Adipose tissue (tissue), 3 donors: Measurements from ENCODE around the gene CSTPP1. TPM values are rescaled to one million over a fixed set of nuclear protein-coding genes. Genes with fewer than 3 reads are reported as not detected.

Experiments used
- H3K27ac ChIP-seq: one replicate; pipeline ENCODE4 v1.5.1; 2013; ENCODE audit warnings: low read depth, low read length
- whole genome bisulfite sequencing, 3 donors: extraction: QIAGEN DNeasy Blood & Tissue Kit; methylation state at CpG; one replicate each; pipeline ENCODE4 v1.1.7; 2013; 5-methylcytosine and 5-hydroxymethylcytosine counted together
- polyA plus RNA-seq, 3 donors: library from polyadenylated mRNA; stranded (reverse); fragments of 200-250 nt; gene quantifications; one replicate each; pipeline ENCODE4 v1.2.3, GENCODE V29; 2013
- donor health status: healthy with polysubstance abuse.
- donor health status: Bipolar disorder and iron deficiency.
- donor health status: healthy.

CSTPP1 gene
- polyA plus RNA-seq, 3 donors: 10.2 to 26.9 (median 12.0) TPM

- H3K27ac ChIP-seq: no peak overlapping the region
Measured at GRCh38 chr11:47005441-47005840, 68.9 kb downstream of the CSTPP1 start.

- 46 to 59% (median 58%) methylated on average over 2 of the region's 2 CpGs for WGBS, 3 donors
- H3K27ac ChIP-seq: no peak overlapping the region
Measured at GRCh38 chr11:47007579-47007978, 71.0 kb downstream of the CSTPP1 start.

GRCh38 chr11:47010179-47010578, 73.6 kb downstream of the CSTPP1 start:
- H3K27ac ChIP-seq: no peak overlapping the region
- WGBS, 3 donors: 60 to 89% (median 87%) methylated on average over 4 of the region's 4 CpGs

GRCh38 chr11:47014097-47014496, 77.5 kb downstream of the CSTPP1 start:
- WGBS, 3 donors: 97 to 99% (median 98%) methylated on average over 3 of the region's 3 CpGs
- H3K27ac ChIP-seq: no peak overlapping the region

- H3K27ac ChIP-seq: no peak overlapping the region
- WGBS, 3 donors: 83 to 100% (median 93%) methylated on average over 1 of the region's 1 CpG
Measured at GRCh38 chr11:47018637-47019036, 82.1 kb downstream of the CSTPP1 start.

GRCh38 chr11:47020793-47021526, 84.4 kb downstream of the CSTPP1 start:
- no peak overlapping the region for H3K27ac ChIP-seq
- WGBS, 3 donors: 79 to 98% (median 83%) methylated on average over 2 of the region's 2 CpGs

GRCh38 chr11:47021527-47021818, 84.9 kb downstream of the CSTPP1 start:
- no peak overlapping the region for H3K27ac ChIP-seq
- WGBS, 3 donors: 83 to 96% (median 85%) methylated on average over 1 of the region's 1 CpG

- H3K27ac ChIP-seq: no peak overlapping the region
- 97 to 100% (median 100%) methylated on average over 1 of the region's 1 CpG for WGBS, 3 donors
Measured at GRCh38 chr11:47021965-47022364, 85.4 kb downstream of the CSTPP1 start.

- 72 to 90% (median 86%) methylated on average over 8 to 9 of the region's 9 CpGs for WGBS, 3 donors
- H3K27ac ChIP-seq: no peak overlapping the region
Measured at GRCh38 chr11:47028195-47029093, 91.9 kb downstream of the CSTPP1 start.

- WGBS, 3 donors: 88 to 93% (median 92%) methylated on average over 2 of the region's 2 CpGs
- H3K27ac ChIP-seq: no peak overlapping the region
Measured at GRCh38 chr11:47033439-47033838, 96.9 kb downstream of the CSTPP1 start.

- H3K27ac ChIP-seq: no peak overlapping the region
Measured at GRCh38 chr11:47034091-47034490, 97.5 kb downstream of the CSTPP1 start.

- 84 to 96% (median 95%) methylated on average over 5 of the region's 5 CpGs for WGBS, 3 donors
- H3K27ac ChIP-seq: no peak overlapping the region
Measured at GRCh38 chr11:47035108-47035507, 98.5 kb downstream of the CSTPP1 start.

- WGBS, 3 donors: 96 to 98% (median 97%) methylated on average over 6 of the region's 6 CpGs
- H3K27ac ChIP-seq: no peak overlapping the region
Measured at GRCh38 chr11:47044119-47044518, 107.6 kb downstream of the CSTPP1 start.

- no peak overlapping the region for H3K27ac ChIP-seq
- 89 to 96% (median 92%) methylated on average over 1 of the region's 1 CpG for WGBS, 3 donors
Measured at GRCh38 chr11:47047972-47048371, 111.4 kb downstream of the CSTPP1 start.

GRCh38 chr11:47050284-47050683, 113.7 kb downstream of the CSTPP1 start:
- H3K27ac ChIP-seq: no peak overlapping the region

GRCh38 chr11:47051217-47051616, 114.7 kb downstream of the CSTPP1 start:
- 39 to 73% (median 40%) methylated on average over 1 of the region's 1 CpG for WGBS, 3 donors
- no peak overlapping the region for H3K27ac ChIP-seq

More at GRCh38 chr11:47050284-47050683, 113.7 kb downstream of the CSTPP1 start:
- 96 to 98% (median 97%) methylated on average over 1 of the region's 1 CpG for WGBS, 3 donors

GRCh38 chr11:47052165-47052564, 115.6 kb downstream of the CSTPP1 start:
- no peak overlapping the region for H3K27ac ChIP-seq
- WGBS, 3 donors: 66 to 80% (median 73%) methylated on average over 7 of the region's 7 CpGs

GRCh38 chr11:47052576-47052975, 116.0 kb downstream of the CSTPP1 start:
- H3K27ac ChIP-seq: no peak overlapping the region

GRCh38 chr11:47055534-47055933, 119.0 kb downstream of the CSTPP1 start:
- 77 to 89% (median 88%) methylated on average over 1 of the region's 1 CpG for WGBS, 3 donors
- no peak overlapping the region for H3K27ac ChIP-seq
